Smooth muscle cell of the brain vasculature (primary cell): ENCODE measurements around the gene PTPRU.

ENCODE experiments used
- DNase-seq: peaks from one replicate; pipeline ENCODE4 v3.0.0-alpha.2; 2012; ENCODE audit warnings: low read depth, low spot score

Gene PTPRU

GRCh38 chr1:29317063-29317915, 81.0 kb downstream of the PTPRU start:
- no peak for DNase-seq

- no peak for DNase-seq
These were observed 81.7 kb downstream of the PTPRU start for GRCh38 chr1:29317916-29318530.

- DNase-seq, result no peak
These were observed 82.4 kb downstream of the PTPRU start for GRCh38 chr1:29318724-29319123.

GRCh38 chr1:29319300-29320110, 83.2 kb downstream of the PTPRU start:
- DNase-seq, result no peak

- DNase-seq, result no peak
These were observed 84.0 kb downstream of the PTPRU start for GRCh38 chr1:29320156-29320940.

GRCh38 chr1:29321176-29321575, 84.9 kb downstream of the PTPRU start:
- DNase-seq, result no peak

- no peak for DNase-seq
These were observed 85.9 kb downstream of the PTPRU start for GRCh38 chr1:29322147-29322694.

- DNase-seq, result no peak
These were observed 86.7 kb downstream of the PTPRU start for GRCh38 chr1:29322861-29323585.

- no peak for DNase-seq
These were observed 87.3 kb downstream of the PTPRU start for GRCh38 chr1:29323636-29324035.

- DNase-seq, result no peak
These were observed 87.9 kb downstream of the PTPRU start for GRCh38 chr1:29324202-29324601.

GRCh38 chr1:29324771-29325351, 88.5 kb downstream of the PTPRU start:
- no peak for DNase-seq

- DNase-seq, result no peak
These were observed 89.4 kb downstream of the PTPRU start for GRCh38 chr1:29325675-29326074.

GRCh38 chr1:29326123-29326522, 89.8 kb downstream of the PTPRU start:
- no peak for DNase-seq

GRCh38 chr1:29327223-29327935, 91.1 kb downstream of the PTPRU start:
- no peak for DNase-seq

- no peak for DNase-seq
These were observed 92.9 kb downstream of the PTPRU start for GRCh38 chr1:29329022-29329775.

- no peak for DNase-seq
These were observed 93.8 kb downstream of the PTPRU start for GRCh38 chr1:29330089-29330488.

GRCh38 chr1:29330856-29331255, 94.5 kb downstream of the PTPRU start:
- no peak for DNase-seq

GRCh38 chr1:29331309-29331708, 95.0 kb downstream of the PTPRU start:
- DNase-seq, result no peak

GRCh38 chr1:29331729-29332128, 95.4 kb downstream of the PTPRU start:
- no peak for DNase-seq
